Skin epidermis (tissue), 12 donors: Measurements from ENCODE around the gene CARD6.
"Not testable (repeated sequence)": the region's sequence is repeated elsewhere in the genome, so short reads cannot be mapped to it uniquely, and the experiment has no call there.

Experiments used
- H3K27ac ChIP-seq, 21 experiments: fragments of 200-600 bp; sonication (generic) in 11 of 21; one replicate each; pipeline ENCODE4 v1.5.0; 2020; ENCODE audit warnings: mild to moderate bottlenecking in 3 of 21, inconsistent platforms in 2 of 21, moderate library complexity in 2 of 21
- H3K4me3 ChIP-seq, 7 experiments: fragments of 200-600 bp; sonication (generic) in 2 of 7; one replicate each; pipeline ENCODE4 v1.5.0; 2020; ENCODE audit warnings: inconsistent platforms in 2 of 7, mild to moderate bottlenecking in 2 of 7, moderate library complexity in 1 of 7

CARD6 gene, protein sequence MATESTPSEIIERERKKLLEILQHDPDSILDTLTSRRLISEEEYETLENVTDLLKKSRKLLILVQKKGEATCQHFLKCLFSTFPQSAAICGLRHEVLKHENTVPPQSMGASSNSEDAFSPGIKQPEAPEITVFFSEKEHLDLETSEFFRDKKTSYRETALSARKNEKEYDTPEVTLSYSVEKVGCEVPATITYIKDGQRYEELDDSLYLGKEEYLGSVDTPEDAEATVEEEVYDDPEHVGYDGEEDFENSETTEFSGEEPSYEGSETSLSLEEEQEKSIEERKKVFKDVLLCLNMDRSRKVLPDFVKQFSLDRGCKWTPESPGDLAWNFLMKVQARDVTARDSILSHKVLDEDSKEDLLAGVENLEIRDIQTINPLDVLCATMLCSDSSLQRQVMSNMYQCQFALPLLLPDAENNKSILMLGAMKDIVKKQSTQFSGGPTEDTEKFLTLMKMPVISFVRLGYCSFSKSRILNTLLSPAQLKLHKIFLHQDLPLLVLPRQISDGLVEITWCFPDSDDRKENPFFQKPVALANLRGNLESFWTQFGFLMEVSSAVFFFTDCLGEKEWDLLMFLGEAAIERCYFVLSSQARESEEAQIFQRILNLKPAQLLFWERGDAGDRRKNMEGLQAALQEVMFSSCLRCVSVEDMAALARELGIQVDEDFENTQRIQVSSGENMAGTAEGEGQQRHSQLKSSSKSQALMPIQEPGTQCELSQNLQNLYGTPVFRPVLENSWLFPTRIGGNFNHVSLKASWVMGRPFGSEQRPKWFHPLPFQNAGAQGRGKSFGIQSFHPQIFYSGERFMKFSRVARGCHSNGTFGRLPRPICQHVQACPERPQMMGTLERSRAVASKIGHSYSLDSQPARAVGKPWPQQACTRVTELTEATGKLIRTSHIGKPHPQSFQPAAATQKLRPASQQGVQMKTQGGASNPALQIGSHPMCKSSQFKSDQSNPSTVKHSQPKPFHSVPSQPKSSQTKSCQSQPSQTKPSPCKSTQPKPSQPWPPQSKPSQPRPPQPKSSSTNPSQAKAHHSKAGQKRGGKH

DNA sequence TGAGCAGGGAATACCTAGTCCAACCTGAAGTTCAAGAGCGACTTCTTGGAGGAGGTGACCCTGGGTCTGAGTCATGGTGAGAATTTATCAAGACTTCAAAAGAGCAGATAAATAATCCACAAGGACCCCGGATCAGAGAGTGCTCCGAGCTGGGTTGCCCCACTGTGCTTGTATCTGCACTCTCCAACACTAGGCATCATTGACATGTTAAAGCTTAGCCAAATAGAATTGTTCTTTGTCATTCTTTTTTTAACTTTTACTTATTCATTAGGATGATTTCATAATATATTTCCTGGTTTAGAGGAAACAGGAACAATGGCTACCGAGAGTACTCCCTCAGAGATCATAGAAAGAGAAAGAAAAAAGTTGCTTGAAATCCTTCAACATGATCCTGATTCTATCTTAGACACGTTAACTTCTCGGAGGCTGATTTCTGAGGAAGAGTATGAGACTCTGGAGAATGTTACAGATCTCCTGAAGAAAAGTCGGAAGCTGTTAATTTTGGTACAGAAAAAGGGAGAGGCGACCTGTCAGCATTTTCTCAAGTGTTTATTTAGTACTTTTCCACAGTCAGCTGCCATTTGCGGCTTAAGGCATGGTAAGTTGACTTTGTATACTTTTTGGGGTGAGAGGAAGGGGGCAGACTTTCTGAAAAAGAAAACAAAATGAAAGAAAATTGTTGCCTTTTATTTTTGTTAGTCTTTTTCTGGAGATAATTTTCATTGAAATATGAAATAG is at the start of gene CARD6:
Gene CARD6 (plus strand): TSS at position 300 of the 738 bp plus-strand sequence. CDS start 16 bp downstream, at position 316.
- Histone ChIP-seq H3K4me3 (peak within 1 kb of the TSS; percentile 14 to 42 (median 35)), H3K27ac (peak within 1 kb of the TSS in 20 of 21 experiments; percentile 43 to 94 (median 79))

DNA sequence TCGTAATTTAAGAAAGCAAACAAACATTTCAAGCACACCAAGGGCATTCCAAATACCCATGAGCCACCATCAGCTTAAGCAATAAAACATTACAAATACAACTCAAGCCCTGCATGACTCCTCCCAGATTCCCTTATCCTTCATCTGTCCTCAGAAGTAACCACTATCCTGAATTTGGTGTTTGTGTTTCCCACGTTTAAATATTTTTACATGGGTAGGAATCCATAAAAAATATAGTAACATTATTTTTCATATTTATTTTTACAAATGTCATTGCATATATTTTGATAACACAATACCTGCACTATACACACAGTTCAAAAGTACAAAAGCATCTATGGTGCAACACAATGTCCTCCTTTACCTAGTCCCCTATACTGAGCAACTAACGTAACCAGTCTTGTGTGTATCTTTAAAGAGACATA is 49.4 kb upstream of the CARD6 start:
- Histone ChIP-seq H3K27ac (peak overlapping the region in 1 of 21 experiments; percentile 11), H3K4me3 (no peak overlapping the region)

DNA sequence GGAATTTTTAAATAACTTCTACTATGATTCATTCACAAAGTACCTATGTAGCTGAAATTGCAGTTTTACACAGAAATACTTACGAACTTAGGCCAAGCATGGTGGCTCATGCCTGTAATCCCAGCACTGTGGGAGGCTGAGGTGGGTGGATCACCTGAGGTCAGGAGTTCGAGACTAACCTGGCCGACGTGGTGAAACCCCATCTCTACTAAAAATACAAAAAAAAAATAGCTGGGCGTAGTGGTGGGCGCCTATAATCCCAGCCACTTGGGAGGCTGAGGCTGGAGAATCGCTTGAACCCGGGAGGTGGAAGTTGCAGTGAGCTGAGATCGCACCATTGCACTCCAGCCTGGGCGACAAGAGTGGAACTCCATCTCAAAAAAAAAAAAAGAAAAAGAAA is 48.5 kb upstream of the CARD6 start:
- H3K4me3 ChIP-seq, H3K27ac ChIP-seq: not testable (repeated sequence)

DNA sequence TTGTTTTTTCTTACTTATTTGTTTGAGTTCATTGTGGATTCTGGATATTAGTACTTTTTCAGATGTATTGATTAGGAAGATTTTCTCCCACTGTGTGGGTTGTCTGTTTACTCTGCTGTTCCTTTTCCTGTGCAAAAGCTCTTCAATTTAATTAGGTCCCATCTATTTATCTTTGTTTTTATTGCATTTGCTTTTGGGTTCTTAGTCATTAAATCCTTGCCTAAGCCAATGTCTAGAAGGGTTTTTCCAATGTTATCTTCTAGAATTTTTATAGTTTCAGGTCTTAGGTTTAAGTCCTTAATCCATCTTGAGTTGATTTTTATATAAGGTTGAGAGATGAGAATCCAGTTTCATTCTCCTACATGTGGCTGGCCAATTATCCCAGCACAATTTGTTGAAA is 46.8 kb upstream of the CARD6 start:
- H3K4me3 ChIP-seq, H3K27ac ChIP-seq: not testable (repeated sequence)

DNA sequence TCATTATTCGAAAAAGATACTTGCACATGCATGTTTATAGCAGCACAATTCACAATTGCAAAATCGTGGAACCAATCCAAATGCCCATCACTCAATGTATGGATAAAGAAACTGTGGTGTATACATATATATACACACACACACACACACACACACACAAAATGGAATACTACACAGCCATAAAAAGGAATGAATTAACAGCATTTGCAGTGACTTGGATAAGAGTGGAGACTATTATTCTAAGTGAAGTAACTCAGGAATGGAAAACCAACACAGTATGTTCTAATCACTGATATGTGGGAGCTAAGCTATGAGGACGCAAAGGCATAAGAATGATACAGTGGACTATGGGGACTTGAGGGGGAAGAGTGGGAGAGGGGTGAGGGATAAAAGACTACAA is 46.3 kb upstream of the CARD6 start:
- not testable (repeated sequence) for H3K4me3 ChIP-seq

DNA sequence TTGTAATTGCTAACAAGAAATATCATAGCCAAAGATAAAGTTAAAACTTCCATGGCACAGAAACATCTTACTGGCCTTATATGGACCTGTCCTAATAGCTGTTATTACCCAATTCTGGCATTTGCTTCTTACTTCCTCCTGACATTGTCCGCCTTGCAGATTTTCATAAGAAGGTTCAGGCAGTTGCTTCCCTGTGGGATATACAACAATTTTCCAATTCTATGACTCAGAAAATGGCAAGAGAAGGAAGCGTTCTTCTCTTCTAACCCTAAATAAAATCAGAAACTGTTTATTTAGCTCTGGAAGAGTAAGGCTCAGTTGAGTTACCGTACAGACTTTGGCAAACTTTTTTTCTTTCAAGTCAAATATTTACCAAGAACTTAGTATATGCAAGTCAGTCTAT is 44.7 kb upstream of the CARD6 start:
- Histone ChIP-seq H3K4me3 (peak overlapping the region in 5 of 7 experiments; percentile 89 to 100 (median 98)), H3K27ac (peak overlapping the region in 6 of 21 experiments; percentile 33 to 92 (median 90))

More for the DNA sequence above, 46.3 kb upstream of the CARD6 start:
- H3K27ac ChIP-seq = not testable (repeated sequence)

DNA sequence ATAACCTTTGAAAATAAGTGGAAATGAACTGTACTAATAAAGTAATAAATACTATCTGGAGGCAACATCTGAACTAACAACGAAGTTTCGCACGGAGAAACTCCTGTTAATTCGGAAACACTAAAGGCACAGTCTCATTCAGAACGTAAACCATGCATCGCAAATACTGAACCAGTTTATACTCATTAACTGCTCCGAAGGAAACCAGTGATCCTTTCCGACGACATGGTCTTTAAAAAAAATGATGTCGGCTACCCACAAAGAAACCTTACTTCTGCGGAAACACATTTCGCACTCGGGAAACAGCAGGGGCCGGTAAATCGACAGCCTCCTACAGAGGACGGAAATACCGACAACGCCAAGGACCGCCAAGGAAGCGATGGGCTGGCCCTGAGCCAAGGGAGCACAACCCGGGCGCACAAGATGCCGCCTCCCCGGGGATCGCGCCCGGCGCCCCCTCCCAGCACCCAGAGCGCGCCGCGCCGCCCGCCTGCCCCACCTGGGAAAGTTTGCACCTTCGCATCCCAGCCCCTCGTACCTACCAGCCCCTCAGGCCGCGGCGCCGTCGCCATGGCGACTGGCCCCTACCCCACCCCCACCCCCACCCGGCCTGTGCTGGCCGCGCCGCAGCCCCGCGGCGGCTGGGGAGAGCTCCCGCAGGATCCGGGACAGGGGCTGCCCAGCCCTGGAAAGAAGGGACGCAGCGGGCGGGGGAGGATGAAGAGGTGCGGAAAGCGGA is 43.7 kb upstream of the CARD6 start:
- peak overlapping the region; percentile 65 to 96 (median 91) for H3K27ac ChIP-seq
- H3K4me3 ChIP-seq = peak overlapping the region; percentile 73 to 100 (median 98)

DNA sequence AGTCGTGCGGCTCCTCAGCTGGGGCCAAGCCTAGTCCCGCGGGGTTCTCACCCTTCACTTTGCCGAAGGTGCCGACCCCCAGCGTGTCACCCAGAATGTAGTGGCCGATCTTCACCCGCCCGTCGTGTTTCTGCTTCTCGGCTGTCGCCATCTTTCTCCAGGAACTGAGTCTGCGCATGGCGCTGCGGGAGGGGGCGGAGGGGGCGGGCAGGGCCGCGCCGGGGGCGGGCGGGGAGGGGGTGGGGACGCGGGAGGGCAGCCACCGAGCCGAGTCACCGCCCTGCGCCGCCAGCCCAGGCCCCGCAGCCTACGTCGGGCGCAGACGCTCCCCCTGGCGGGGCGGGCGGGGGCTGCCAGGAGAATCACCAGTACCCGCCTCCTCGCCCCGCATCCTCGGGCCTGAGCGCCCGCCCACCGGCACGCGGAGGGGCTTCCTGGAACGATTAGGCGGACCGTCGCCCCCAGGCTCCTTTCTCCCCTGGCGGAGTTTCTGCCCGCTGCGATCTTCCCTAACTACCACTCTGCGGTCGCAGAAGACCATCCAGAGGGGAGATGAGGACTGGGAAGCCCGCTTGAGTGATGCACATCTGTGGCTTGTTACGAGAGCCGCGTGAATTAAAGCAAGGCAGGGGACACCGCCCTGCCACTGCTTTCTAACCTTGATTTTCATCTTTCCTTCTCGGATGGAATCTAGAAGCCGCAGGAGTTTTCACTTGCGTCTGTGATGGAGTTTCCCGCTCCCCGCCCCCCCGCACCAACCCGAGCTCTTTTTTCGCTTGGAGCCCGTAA is 43.0 kb upstream of the CARD6 start, which contains the start of gene PRKAA1:
Gene PRKAA1 (minus strand): TSS at position 363 of the 789 bp plus-strand sequence. CDS start 185 bp downstream, at position 178.
- Histone ChIP-seq H3K4me3 (peak within 1 kb of the TSS; percentile 73 to 100 (median 98)), H3K27ac (peak within 1 kb of the TSS; percentile 65 to 96 (median 91))

DNA sequence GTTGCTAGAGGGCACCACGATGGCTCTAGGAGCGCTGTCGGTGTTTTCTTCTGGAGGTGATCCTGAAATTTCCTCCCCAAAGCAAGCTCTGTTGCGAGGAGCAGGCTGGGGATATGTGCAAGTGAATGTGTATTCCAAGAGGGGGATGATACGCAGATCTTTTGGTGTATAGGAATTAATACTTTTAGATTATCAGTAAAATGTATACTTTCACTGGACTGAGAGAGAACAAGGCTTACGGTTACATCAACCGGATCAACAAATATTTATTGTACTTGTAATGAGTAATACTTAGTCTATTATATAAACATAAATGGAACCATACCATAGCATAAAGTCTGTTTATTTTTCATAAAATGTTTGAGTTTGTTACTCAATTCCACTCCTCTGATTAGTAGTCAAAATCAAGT is 42.4 kb upstream of the CARD6 start:
- H3K27ac ChIP-seq = peak overlapping the region in 20 of 21 experiments; percentile 41 to 96 (median 91)
- H3K4me3 ChIP-seq = peak overlapping the region; percentile 73 to 100 (median 98)

DNA sequence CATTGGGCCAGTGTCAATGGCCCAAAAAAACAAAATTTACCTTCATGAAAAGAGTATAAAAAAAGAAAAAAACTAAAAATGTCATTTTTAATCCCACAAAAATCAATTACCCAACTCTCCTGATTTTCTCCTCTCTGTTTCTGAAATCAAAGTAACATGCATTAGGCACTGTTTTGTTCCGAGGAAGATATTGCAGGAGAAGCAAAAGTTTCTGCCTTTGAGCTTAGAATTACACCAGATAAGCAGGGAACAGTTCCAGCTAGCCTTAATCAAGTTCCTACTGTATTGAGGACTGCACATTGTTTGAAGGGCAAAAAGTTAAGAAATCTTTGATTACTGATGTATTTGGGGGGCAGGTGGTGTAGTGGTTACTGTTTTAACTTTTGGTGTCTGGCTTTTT is 41.9 kb upstream of the CARD6 start:
- Histone ChIP-seq H3K4me3 (no peak overlapping the region), H3K27ac (peak overlapping the region in 4 of 21 experiments; percentile 12 to 91 (median 90))

DNA sequence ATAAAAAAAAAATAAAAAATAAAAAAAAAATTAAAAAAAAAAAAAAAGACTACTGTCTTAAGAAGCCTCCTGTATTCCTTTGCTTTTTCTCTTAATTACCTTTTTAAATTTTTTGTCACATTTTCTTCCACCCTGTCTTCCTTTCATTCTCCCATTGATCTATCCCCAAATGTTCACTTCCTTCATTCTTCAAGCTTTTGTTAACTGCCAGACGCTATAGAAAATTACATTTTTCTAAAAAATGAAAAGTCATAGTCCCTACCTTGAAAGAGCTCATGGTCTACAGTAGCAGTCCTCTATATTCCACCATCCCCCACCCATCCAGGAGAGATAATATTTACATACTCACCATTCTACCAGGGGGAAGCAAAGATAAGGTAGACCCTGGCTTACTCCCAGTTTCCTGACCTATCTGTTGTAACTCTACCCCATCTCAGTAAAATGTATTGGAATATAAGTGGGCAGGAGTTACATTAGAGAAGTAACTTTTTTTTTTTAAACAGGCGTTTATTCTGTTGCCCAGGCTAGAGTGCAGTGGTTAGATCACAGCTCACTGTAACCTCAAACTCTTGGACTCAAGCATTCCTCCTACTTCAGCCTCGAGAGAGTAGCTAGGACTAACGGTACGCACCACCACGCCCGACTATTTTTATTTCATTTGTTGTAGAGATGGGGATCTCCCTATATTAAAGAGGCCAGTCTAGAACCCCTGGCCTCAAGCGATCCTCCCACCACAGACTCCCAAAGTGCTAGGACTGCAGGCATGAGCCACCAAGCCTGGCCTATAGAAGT is 39.2 kb upstream of the CARD6 start:
- H3K27ac ChIP-seq = no peak overlapping the region
- H3K4me3 ChIP-seq = no peak overlapping the region

DNA sequence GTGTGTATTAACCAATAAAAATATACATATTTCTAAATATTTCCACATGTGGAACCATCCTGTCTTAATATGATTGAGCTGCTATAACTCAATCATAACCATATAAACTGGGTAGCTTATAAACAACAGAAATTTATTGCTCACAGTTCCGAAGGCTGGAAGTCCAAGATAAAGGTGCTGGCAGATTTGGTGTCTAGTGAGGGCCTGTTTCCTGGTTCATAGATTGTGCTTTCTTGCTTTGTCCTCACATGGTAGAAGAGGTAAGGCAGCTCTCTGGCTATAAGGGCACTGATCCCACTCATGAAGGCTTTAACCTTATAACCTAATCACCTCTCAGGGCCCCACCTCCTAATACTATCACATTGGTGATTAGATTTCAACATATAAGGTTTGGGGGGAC is 29.0 kb upstream of the CARD6 start:
- H3K27ac ChIP-seq = no peak overlapping the region

DNA sequence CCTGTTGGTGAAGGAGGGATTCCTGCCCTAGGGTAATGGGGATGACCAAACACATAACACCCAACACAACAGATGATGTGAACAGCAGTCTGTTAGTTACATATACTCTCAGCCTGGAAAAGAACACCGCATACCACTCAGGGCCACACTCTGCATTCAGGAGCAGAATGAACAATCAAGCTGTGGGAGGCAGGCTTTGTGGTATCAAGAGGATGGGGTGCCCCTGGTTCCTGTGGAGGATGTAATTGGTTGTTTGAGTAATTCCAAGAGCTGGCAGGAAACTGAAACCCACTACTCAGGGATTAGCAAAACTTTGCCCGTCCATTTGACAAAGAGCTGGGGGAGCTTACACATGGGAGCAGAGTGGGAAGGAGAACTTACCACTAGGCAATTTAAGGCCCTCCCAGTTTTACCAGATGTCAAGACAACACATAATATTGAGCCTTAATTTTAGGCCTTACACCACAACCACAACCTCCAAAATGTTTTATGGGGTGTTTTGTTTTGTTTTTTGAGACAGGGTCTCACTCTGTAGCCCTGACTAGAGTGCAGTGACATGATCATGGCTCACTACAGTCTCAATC is 27.4 kb upstream of the CARD6 start:
- H3K4me3 ChIP-seq = no peak overlapping the region
- H3K27ac ChIP-seq = no peak overlapping the region

More for the DNA sequence above, 29.0 kb upstream of the CARD6 start:
- H3K4me3 ChIP-seq = no peak overlapping the region

DNA sequence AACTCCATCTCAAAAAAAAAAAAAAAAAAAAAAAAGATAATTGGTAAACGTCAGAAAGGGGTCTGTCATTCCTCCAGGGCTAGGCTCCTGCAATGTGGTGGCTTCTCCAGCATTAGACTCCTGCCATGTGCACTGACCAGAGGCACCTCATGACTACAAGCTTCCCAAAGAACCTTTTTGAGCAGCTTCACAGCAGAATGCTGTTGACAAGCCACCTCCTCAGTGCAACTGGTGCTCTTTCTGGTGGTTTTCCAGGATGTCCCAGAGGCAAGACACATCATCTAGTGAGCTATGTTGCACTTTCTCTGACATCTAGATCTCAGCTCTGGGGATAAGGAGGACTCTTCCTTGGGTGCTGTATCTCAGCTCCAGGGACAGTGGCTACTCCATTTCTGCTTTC is 17.7 kb upstream of the CARD6 start:
- Histone ChIP-seq H3K27ac (no peak overlapping the region), H3K4me3 (no peak overlapping the region)

DNA sequence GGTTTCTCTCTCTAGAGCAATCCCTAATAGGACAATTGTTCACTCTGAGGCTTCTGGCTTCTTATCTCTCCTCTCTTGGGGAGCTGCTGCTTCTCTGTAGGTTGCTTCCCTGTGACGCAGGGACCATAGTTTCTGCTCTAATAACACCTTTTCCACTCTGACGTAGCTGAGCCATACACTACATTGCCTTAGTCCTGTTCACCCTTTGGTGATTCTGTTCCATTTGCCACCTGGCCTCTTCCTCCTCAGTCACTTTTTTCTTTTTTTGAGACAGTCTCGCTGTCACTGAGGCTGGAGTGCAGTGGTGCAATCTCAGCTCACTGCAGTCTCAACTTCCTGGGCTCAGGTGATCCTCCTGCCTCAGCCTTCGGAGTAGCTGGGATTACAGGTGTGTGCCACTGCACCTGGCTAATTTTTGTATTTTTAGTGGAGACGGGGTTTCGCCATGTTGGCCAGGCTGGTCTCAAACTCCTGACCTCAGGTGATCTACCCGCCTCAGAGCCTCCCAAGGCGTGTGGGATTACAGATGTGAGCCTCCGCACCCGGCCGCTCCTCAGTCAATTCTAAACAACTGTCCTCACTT is 15.6 kb upstream of the CARD6 start:
- not testable (repeated sequence) for H3K27ac ChIP-seq, H3K4me3 ChIP-seq

DNA sequence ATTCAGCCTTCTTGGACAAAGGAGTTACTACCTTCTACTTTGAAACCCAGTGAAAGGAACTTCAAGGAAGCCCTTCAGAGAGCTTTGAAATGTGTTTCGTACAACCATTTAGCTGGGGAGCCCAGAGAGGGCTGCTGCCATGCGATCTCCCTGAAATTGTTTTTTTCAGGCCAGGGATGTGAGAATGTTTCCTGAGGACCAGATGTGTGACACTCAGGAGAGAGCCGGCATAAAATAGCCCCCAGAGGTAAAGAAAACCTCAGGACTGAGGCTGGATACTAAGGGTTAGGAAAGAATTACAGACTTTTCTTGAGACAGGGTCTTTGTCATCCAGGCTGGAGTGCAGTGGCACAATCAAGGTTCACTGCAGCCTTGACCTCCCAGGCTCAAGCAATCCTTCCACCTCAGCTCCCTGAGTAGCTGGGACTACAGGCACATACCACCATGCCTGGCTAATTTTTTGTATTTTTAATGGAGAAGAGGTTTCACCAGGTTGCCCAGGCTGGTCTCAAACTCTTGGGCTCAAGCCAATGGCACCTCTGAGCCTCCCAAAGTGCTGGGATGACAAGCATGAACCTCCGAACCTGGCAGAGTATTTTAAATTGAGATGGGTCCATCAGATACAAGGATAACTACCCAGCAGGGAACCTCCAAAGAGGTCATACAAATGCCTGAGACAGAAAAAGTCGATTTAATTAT is 14.5 kb upstream of the CARD6 start:
- Histone ChIP-seq H3K27ac (no peak overlapping the region), H3K4me3 (no peak overlapping the region)
